AG09309 (cell line): ENCODE measurements around the gene SCUBE1.

Source experiments
- DNase-seq: peaks from one replicate; pipeline ENCODE4 v3.0.0-alpha.2; 2010; ENCODE audit warnings: low read depth
- H3K4me3 ChIP-seq: 2 replicates; pipeline ENCODE4 v1.5.1; 2011; ENCODE audit warnings: mild to moderate bottlenecking, low read depth, low read length, moderate library complexity; ENCODE audit not compliant: control insufficient read depth
- TF ChIP-seq, protein P1 (sequence below): IDR thresholded peaks from 2 replicates; pipeline ENCODE4 v1.5.1; 2011; ENCODE audit warnings: mild to moderate bottlenecking, low read depth, low read length, inconsistent platforms; ENCODE audit not compliant: insufficient read depth, control insufficient read depth; ENCODE audit errors: missing control alignments

The SCUBE1 gene

DNA sequence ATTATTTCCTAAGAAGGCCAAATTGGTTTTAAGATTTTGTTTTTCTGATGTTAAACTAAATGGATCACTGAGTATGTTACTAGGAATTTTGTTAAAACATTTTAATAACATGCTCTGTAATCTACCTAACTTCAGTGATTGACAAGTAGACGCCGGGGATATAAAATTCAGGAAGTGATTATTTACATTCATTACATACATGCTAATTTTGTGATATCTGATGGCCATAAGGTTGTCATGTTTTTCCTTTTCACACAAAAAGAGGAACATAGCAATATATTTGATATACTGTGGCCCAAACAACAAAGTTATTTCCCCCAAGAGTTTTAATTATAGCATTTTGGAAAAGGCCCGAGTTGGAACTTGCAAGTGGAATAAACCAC lies 12.1 kb downstream of the SCUBE1 start:
- no peak overlapping the region for H3K4me3 ChIP-seq
- no peak for DNase-seq
- TF ChIP-seq, protein P1, sequence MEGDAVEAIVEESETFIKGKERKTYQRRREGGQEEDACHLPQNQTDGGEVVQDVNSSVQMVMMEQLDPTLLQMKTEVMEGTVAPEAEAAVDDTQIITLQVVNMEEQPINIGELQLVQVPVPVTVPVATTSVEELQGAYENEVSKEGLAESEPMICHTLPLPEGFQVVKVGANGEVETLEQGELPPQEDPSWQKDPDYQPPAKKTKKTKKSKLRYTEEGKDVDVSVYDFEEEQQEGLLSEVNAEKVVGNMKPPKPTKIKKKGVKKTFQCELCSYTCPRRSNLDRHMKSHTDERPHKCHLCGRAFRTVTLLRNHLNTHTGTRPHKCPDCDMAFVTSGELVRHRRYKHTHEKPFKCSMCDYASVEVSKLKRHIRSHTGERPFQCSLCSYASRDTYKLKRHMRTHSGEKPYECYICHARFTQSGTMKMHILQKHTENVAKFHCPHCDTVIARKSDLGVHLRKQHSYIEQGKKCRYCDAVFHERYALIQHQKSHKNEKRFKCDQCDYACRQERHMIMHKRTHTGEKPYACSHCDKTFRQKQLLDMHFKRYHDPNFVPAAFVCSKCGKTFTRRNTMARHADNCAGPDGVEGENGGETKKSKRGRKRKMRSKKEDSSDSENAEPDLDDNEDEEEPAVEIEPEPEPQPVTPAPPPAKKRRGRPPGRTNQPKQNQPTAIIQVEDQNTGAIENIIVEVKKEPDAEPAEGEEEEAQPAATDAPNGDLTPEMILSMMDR = no peak

DNA sequence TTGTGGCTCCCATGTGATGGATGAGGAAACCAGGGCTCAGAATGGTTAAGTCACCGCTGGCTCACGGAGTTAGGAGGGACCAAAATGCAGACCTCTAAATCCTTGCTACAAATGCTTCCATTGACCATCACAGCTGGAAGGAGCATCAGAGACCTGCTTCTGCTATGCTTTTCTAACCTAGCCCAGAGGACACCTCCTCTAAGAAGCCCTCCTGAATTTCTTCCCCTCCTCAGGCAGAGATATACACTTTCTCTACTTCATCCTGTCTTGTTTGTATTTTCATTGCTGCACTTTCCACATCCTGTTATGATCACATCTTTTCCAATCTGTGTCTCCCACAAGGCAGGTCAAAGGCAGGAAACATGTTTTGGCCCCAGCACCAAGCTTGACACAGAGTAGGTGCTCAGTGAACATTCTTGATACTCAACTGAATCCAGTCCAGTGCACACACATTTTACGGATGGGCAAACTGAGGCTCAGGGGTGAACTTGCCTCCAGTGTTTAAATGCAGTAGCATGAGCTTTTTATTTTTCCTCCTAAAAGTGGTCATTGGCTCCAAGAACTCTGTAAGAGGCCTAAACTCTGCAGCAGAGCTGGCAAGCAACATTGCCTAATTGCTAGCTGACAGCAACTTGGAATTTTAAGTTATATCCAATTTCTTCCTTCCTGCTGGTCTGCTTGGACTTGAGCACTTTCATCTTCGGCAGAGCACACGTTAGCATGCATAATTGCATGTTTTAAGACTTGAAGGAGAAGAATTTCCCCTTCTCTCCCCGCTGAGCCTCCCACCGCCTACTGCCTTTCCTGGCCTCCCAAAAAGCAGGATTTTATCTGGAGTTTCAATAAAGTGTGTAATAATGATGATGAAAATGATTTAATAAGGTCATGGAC lies 12.7 kb downstream of the SCUBE1 start:
- TF ChIP-seq, protein P1 = no peak
- no peak for DNase-seq
- H3K4me3 ChIP-seq = no peak overlapping the region

DNA sequence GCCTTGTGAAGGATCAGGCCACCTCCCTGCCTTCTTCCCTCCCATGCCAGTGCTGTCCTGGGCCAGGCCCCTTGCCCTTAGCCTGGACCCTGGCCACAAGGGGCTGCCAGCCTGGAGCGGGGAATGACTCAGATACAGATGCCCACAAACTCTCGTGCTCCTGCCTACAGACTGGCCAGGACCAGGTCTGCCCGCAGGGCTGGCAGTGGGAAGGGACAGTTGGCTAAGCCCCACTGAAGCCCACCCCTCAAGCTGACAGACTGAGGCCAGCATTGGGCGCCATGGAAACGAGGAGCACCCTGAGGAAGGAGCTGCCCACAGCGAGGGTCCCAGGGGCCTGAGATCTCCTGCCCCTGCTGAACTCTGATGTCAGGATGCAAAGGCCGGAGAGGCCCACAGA lies 14.1 kb downstream of the SCUBE1 start:
- TF ChIP-seq, protein P1 = no peak
- no peak for DNase-seq
- H3K4me3 ChIP-seq = no peak overlapping the region

DNA sequence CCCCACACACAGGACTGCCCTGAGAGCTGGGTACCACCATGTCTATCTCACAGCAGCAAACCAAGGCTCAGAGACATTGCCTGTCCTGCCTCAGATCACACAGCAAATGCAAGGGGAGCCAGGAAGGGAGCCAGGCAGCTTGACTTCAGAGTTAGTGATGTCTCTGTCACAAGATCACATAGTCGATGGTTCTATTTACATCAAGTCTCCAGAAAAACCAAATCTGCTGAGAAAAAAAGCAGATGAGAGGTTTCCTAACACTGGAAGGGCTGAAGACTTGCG lies 16.1 kb downstream of the SCUBE1 start:
- no peak overlapping the region for H3K4me3 ChIP-seq
- TF ChIP-seq, protein P1 = no peak
- no peak for DNase-seq

DNA sequence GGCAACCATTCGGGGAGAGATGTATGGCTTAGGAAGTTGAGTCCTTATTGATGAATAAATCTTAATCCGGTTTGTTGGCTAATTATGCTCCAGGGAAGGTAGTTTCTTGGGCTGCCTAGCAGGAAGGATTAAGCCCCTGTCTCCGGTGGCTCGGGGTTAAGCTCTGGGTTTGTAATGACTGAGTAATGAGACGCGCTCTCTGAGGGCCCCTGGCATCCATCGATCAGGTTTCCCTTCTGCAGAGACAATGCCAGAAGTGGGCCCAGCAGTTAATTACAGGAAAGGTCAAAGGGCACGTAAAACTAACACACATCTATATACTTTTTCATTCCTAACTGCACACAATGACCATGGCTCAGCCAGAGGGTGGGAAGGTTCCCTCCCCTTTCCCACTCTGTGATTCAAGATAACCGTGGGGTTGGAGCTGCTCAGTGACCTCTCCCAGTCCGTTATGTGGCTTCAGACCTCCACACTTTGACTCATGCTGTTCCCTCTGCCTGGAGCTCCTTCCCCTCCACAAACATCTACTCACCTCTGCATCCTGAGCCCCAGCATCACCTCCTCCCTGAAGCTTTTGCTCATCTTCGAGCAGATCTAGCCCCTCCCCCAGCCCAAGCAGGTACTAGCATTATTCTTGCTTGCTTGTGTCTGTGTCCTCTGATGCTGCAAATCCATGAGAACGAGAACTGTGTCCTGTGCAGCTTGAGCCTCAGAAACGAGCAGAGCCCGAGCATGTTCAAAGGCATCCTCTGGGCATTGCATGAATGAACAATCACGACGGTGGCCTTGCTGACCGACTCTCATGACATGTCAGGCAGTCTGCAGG lies 16.6 kb downstream of the SCUBE1 start:
- H3K4me3 ChIP-seq = no peak overlapping the region
- TF ChIP-seq, protein P1 = no peak
- no peak for DNase-seq

DNA sequence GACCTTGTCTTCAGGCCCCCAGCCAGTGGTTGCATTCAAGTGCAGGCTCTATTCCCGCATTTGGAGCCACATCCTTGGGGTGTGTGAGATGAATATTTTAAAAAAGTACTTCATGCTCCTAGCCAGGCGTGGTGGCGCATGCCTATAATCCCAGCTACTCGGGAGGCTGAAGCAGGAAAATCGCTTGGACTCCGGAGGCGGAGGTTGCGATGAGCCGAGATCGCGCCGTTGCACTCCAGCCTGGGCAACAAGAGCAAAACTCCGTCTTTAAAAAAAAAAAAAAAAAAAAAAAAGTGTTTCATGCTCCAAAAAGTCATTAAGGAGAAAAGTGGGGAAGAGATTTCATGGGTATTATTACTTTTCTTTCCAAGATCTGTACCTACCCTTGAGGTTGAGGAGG lies 18.0 kb downstream of the SCUBE1 start:
- DNase-seq = no peak
- TF ChIP-seq, protein P1 = no peak

More for the DNA sequence above, 18.0 kb downstream of the SCUBE1 start:
- H3K4me3 ChIP-seq = no peak overlapping the region
